A549 (cell line): ENCODE measurements around the gene HAND1. TPM values are rescaled to one million over a fixed set of nuclear protein-coding genes. Genes with fewer than 3 reads are reported as not detected.

Experiments used
- ATAC-seq, 2 experiments: fragments of 200-7000 bp in 1 of 2; fragments of >200 bp in 1 of 2; cut with Nextera tagmentation in 1 of 2; cut with Tn5 transposase in 1 of 2; 3 replicates each; pipeline versions ENCODE4 v1.8.0 to v1.9.1; 2018 to 2020; ENCODE audit warnings: mild to moderate bottlenecking in 1 of 2, moderate library complexity in 1 of 2
- CTCF ChIA-PET: fragments of 300-600 bp; sonication (Branson Sonifier 250); formaldehyde crosslinking; extraction: SDS; loops from one replicate; lab custom pipeline; 2021; ENCODE audit warnings: antibody characterized with exemption, inconsistent platforms; lab: Yijun Ruan, JAX
- POLR2A ChIA-PET: fragments of 350-600 bp; formaldehyde crosslinking; extraction: SDS; loops from one replicate; lab custom pipeline; 2021; ENCODE audit warnings: antibody characterized with exemption, inconsistent platforms; lab: Yijun Ruan, JAX
- DNase-seq, 2 experiments: peaks; one replicate each; pipeline versions ENCODE4 v3.0.0 to v3.0.0-alpha.2; 2011 to 2016; ENCODE audit warnings: low read depth in 1 of 2, low spot score in 1 of 2
- FAIRE-seq: peaks from 2 replicates; lab custom pipeline; 2011; peaks lifted over from hg19 to GRCh38; lab: Jason Lieb, UNC
- H3K27ac ChIP-seq, 2 experiments: fragments of >200 bp; sonication (Bioruptor Twin); formaldehyde crosslinking; 3 replicates each; pipeline ENCODE4 v1.5.1; 2016 to 2017
- H3K4me1 ChIP-seq: fragments of >200 bp; sonication (Bioruptor Twin); formaldehyde crosslinking; 3 replicates; pipeline ENCODE4 v1.6.1; 2016
- H3K4me2 ChIP-seq: fragments of >200 bp; sonication (Bioruptor Twin); formaldehyde crosslinking; 3 replicates; pipeline ENCODE4 v1.6.1; 2016
- H3K4me3 ChIP-seq: fragments of >200 bp; sonication (Bioruptor Twin); formaldehyde crosslinking; 3 replicates; pipeline ENCODE4 v1.5.1; 2016
- H3K9me3 ChIP-seq: fragments of >200 bp; sonication (Bioruptor Twin); formaldehyde crosslinking; 3 replicates; pipeline ENCODE4 v1.6.1; 2016
- EHF ChIP-seq: fragments of 250-450 bp; sonication (Bioruptor Pico); IDR thresholded peaks from 2 replicates; pipeline ENCODE4 v1.5.0; 2020; ENCODE audit warnings: mild to moderate bottlenecking
- FOSB ChIP-seq: fragments of 250-450 bp; sonication (Bioruptor Pico); IDR thresholded peaks from 2 replicates; pipeline ENCODE4 v1.5.0; 2020; ENCODE audit warnings: mild to moderate bottlenecking, moderate library complexity
- GATA3 ChIP-seq: IDR thresholded peaks from 2 replicates; pipeline ENCODE4 v1.6.1; 2012; ENCODE audit warnings: borderline replicate concordance
- HEYL ChIP-seq: fragments of 250-450 bp; sonication (Bioruptor Pico); IDR thresholded peaks from 2 replicates; pipeline ENCODE4 v1.8.0; 2021; ENCODE audit warnings: mild to moderate bottlenecking, moderate library complexity
- HOXB5 ChIP-seq: fragments of 250-450 bp; sonication (Bioruptor Pico); IDR thresholded peaks from 2 replicates; pipeline ENCODE4 v1.5.0; 2020; ENCODE audit warnings: mild to moderate bottlenecking, moderate library complexity
- JUNB ChIP-seq: fragments of >200 bp; sonication (Bioruptor Twin); formaldehyde crosslinking; IDR thresholded peaks from 2 replicates; pipeline ENCODE4 v1.6.1; 2016
- MAFK ChIP-seq: fragments of 450-650 bp; IDR thresholded peaks from 2 replicates; pipeline ENCODE4 v1.6.1; 2014; ENCODE audit not compliant: partially characterized antibody
- NR3C1 ChIP-seq: fragments of >200 bp; sonication (Bioruptor Twin); formaldehyde crosslinking; IDR thresholded peaks from 3 replicates; pipeline ENCODE4 v1.6.1; 2017
- PHF8 ChIP-seq: fragments of 200-600 bp; sonication (generic); IDR thresholded peaks from 2 replicates; pipeline ENCODE4 v1.6.1; 2016; ENCODE audit warnings: low read depth, mild to moderate bottlenecking, antibody characterized with exemption, moderate library complexity, borderline replicate concordance
- POLR2AphosphoS2 ChIP-seq: conservative IDR thresholded peaks from 2 replicates; pipeline ENCODE4 v1.6.1; 2012; ENCODE audit warnings: low read length, improper control_type of control experiment, inconsistent platforms
- SREBF2 ChIP-seq: fragments of 450-650 bp; IDR thresholded peaks from 2 replicates; pipeline ENCODE4 v1.6.1; 2014; ENCODE audit warnings: mild to moderate bottlenecking, moderate library complexity
- TFCP2L1 ChIP-seq: fragments of 250-450 bp; sonication (Bioruptor Pico); IDR thresholded peaks from 2 replicates; pipeline ENCODE4 v1.5.0; 2021; ENCODE audit warnings: mild to moderate bottlenecking
- ZFP36 ChIP-seq: fragments of 450-650 bp; IDR thresholded peaks from 2 replicates; pipeline ENCODE4 v1.6.1; 2014; ENCODE audit warnings: borderline replicate concordance; ENCODE audit not compliant: partially characterized antibody
- WGBS: methylation state at CpG from one replicate; pipeline ENCODE4 v1.1.6; 2017; ENCODE audit errors: missing lambda C conversion rate; 5-methylcytosine and 5-hydroxymethylcytosine counted together
- polyA plus RNA-seq, 4 experiments: library from polyadenylated mRNA; depleted of rRNA in 3 of 4; stranded (reverse); fragments of >200 nt; fragmentation: RNase III in 1 of 4; extraction: RNeasy Plus Mini Kit Qiagen cat#74134 plus additional on column Dnase treatment in 1 of 4; gene quantifications; 2 replicates in 3 of 4; 3 replicates in 1 of 4; pipeline ENCODE4 v1.2.3, GENCODE V29; 2011 to 2017
- TF ChIP-seq, protein P1 (sequence below): fragments of 150-350 bp; IDR thresholded peaks from 2 replicates; pipeline ENCODE4 v1.6.1; 2014; ENCODE audit warnings: low read depth, mild to moderate bottlenecking, low read length
- TF ChIP-seq, protein P2 (sequence below): fragments of 250-450 bp; sonication (Bioruptor Pico); IDR thresholded peaks from 2 replicates; pipeline ENCODE4 v1.5.0; 2020; ENCODE audit warnings: low read depth, mild to moderate bottlenecking, moderate library complexity
- TF ChIP-seq, protein P3 (sequence below): fragments of >200 bp; sonication (Bioruptor Twin); formaldehyde crosslinking; IDR thresholded peaks from 2 replicates; pipeline ENCODE4 v1.6.1; 2016
- TF ChIP-seq, protein P4 (sequence below): fragments of >200 bp; sonication (Bioruptor Twin); formaldehyde crosslinking; IDR thresholded peaks from 3 replicates; pipeline ENCODE4 v1.6.1; 2016
- TF ChIP-seq, protein P5 (sequence below): fragments of 200-600 bp; sonication (generic); IDR thresholded peaks from 2 replicates; pipeline ENCODE4 v1.6.1; 2016; ENCODE audit warnings: antibody characterized with exemption, mild to moderate bottlenecking, moderate library complexity
- TF ChIP-seq, protein P6 (sequence below): fragments of >200 bp; sonication (Bioruptor Twin); formaldehyde crosslinking; IDR thresholded peaks from 3 replicates; pipeline ENCODE4 v1.5.1; 2016

Gene HAND1
- polyA plus RNA-seq, 2 of the 4 experiments (the other 2 are of a cell fraction): 0.04 TPM; not detected in 1

DNA sequence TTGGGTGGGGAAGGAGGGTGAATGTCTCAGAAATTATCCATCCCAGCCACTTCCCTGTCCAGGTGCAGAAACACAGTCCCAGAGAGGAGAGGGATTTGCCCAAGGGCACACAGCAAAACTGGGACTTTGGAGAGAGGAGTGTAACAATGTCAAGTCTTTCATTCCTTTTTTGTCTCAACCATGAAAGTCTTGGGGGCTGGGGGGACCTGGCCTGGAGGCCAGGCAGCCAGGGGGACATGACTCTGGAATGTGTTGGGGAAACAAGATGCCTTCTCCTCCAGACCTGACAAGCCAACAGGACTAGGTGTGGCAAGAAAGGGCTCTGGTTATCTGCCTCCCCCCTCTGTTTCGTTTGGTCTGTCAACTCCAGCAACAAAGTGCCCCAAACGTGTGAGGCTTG is 13.9 kb upstream of the HAND1 start:
- DNase-seq: no peak
- CTCF ChIA-PET: interaction anchor here (1.6 to 1.9 kb wide), 2 partner anchors 24 to 25 kb away, joined by 5 to 7 read pairs; no protein-coding TSS in a partner anchor
- no peaks in the 10 kb centered on the region for H3K9me3 ChIP-seq
- POLR2A ChIA-PET: no interaction called here
- TF ChIP-seq, protein P1, sequence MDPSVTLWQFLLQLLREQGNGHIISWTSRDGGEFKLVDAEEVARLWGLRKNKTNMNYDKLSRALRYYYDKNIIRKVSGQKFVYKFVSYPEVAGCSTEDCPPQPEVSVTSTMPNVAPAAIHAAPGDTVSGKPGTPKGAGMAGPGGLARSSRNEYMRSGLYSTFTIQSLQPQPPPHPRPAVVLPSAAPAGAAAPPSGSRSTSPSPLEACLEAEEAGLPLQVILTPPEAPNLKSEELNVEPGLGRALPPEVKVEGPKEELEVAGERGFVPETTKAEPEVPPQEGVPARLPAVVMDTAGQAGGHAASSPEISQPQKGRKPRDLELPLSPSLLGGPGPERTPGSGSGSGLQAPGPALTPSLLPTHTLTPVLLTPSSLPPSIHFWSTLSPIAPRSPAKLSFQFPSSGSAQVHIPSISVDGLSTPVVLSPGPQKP: no peak
- TF ChIP-seq ZFP36: no peak
- TF ChIP-seq EHF: no peak
- no peak for TF ChIP-seq HOXB5 (CRISPR knock-in tag)
- TF ChIP-seq, protein P2, sequence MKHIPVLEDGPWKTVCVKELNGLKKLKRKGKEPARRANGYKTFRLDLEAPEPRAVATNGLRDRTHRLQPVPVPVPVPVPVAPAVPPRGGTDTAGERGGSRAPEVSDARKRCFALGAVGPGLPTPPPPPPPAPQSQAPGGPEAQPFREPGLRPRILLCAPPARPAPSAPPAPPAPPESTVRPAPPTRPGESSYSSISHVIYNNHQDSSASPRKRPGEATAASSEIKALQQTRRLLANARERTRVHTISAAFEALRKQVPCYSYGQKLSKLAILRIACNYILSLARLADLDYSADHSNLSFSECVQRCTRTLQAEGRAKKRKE (CRISPR knock-in tag): no peak
- no peak for TF ChIP-seq GATA3
- TF ChIP-seq NR3C1: no peak
- TF ChIP-seq, protein P3, sequence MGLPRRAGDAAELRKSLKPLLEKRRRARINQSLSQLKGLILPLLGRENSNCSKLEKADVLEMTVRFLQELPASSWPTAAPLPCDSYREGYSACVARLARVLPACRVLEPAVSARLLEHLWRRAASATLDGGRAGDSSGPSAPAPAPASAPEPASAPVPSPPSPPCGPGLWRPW: no peak
- TF ChIP-seq JUNB: no peak
- TF ChIP-seq POLR2AphosphoS2: no peak
- TF ChIP-seq MAFK: no peak
- TF ChIP-seq PHF8: no peak
- TF ChIP-seq, protein P4, sequence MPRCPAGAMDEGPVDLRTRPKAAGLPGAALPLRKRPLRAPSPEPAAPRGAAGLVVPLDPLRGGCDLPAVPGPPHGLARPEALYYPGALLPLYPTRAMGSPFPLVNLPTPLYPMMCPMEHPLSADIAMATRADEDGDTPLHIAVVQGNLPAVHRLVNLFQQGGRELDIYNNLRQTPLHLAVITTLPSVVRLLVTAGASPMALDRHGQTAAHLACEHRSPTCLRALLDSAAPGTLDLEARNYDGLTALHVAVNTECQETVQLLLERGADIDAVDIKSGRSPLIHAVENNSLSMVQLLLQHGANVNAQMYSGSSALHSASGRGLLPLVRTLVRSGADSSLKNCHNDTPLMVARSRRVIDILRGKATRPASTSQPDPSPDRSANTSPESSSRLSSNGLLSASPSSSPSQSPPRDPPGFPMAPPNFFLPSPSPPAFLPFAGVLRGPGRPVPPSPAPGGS: no peak
- TF ChIP-seq HEYL (CRISPR knock-in tag): no peak
- TF ChIP-seq, protein P5, sequence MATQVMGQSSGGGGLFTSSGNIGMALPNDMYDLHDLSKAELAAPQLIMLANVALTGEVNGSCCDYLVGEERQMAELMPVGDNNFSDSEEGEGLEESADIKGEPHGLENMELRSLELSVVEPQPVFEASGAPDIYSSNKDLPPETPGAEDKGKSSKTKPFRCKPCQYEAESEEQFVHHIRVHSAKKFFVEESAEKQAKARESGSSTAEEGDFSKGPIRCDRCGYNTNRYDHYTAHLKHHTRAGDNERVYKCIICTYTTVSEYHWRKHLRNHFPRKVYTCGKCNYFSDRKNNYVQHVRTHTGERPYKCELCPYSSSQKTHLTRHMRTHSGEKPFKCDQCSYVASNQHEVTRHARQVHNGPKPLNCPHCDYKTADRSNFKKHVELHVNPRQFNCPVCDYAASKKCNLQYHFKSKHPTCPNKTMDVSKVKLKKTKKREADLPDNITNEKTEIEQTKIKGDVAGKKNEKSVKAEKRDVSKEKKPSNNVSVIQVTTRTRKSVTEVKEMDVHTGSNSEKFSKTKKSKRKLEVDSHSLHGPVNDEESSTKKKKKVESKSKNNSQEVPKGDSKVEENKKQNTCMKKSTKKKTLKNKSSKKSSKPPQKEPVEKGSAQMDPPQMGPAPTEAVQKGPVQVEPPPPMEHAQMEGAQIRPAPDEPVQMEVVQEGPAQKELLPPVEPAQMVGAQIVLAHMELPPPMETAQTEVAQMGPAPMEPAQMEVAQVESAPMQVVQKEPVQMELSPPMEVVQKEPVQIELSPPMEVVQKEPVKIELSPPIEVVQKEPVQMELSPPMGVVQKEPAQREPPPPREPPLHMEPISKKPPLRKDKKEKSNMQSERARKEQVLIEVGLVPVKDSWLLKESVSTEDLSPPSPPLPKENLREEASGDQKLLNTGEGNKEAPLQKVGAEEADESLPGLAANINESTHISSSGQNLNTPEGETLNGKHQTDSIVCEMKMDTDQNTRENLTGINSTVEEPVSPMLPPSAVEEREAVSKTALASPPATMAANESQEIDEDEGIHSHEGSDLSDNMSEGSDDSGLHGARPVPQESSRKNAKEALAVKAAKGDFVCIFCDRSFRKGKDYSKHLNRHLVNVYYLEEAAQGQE: no peak
- TF ChIP-seq, all 56 proteins: peak for 0
- H3K4me3 ChIP-seq: no peak overlapping the region
- H3K4me1 ChIP-seq: no peaks in the 10 kb centered on the region
- WGBS: 35% methylated on average over 2 of the region's 2 CpGs
- FAIRE-seq: no peak
- ATAC-seq: no peak
- H3K4me2 ChIP-seq: no peak overlapping the region
- no peak overlapping the region for H3K27ac ChIP-seq

DNA sequence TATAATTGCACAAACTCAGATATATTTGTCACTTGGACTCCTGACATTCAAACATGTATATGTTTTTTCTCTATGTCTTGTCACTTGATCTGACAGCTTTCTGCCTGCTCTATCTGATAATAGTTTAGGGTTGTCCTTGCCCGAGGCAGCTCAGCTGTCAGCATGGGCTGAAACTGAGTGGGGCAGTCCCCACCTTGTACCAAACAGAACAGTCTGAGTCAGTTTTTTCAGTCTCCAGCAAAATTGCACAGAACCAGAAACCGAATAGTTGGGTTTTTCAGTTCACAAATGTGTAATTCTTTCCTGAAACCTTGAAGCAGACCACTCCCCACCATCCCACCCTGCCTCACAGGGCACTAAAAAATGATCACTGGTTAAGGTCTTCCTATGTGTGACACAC is 9.5 kb upstream of the HAND1 start:
- H3K4me2 ChIP-seq: no peak overlapping the region
- ChIA-PET CTCF (interaction anchor here (1.0 to 1.6 kb wide), 2 partner anchors 20 to 33 kb away, joined by 3 to 4 read pairs; no protein-coding TSS in a partner anchor), POLR2A (no interaction called here)
- no peaks in the 10 kb centered on the region for H3K9me3 ChIP-seq
- H3K4me3 ChIP-seq: no peak overlapping the region
- no peak for ATAC-seq
- no peak for TF ChIP-seq SREBF2
- no peak for TF ChIP-seq TFCP2L1 (CRISPR knock-in tag)
- TF ChIP-seq, protein P2 (CRISPR knock-in tag): no peak
- no peak for TF ChIP-seq FOSB (CRISPR knock-in tag)
- TF ChIP-seq, protein P6, sequence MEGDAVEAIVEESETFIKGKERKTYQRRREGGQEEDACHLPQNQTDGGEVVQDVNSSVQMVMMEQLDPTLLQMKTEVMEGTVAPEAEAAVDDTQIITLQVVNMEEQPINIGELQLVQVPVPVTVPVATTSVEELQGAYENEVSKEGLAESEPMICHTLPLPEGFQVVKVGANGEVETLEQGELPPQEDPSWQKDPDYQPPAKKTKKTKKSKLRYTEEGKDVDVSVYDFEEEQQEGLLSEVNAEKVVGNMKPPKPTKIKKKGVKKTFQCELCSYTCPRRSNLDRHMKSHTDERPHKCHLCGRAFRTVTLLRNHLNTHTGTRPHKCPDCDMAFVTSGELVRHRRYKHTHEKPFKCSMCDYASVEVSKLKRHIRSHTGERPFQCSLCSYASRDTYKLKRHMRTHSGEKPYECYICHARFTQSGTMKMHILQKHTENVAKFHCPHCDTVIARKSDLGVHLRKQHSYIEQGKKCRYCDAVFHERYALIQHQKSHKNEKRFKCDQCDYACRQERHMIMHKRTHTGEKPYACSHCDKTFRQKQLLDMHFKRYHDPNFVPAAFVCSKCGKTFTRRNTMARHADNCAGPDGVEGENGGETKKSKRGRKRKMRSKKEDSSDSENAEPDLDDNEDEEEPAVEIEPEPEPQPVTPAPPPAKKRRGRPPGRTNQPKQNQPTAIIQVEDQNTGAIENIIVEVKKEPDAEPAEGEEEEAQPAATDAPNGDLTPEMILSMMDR: no peak
- no peak for TF ChIP-seq POLR2AphosphoS2
- TF ChIP-seq, all 56 proteins: peak for 0
- FAIRE-seq (no peak), DNase-seq (no peak)
- WGBS: 0% methylated on average over 2 of the region's 2 CpGs
- no peak overlapping the region for H3K27ac ChIP-seq
- no peaks in the 10 kb centered on the region for H3K4me1 ChIP-seq
